GM18526 (cell line): ENCODE results near the gene SLC30A3.

ENCODE experiments used
- POLR2A ChIP-seq: IDR thresholded peaks from 3 replicates; pipeline ENCODE4 v1.6.1; 2011; ENCODE audit not compliant: insufficient read length; ENCODE audit errors: extremely low read depth

The SLC30A3 gene

DNA sequence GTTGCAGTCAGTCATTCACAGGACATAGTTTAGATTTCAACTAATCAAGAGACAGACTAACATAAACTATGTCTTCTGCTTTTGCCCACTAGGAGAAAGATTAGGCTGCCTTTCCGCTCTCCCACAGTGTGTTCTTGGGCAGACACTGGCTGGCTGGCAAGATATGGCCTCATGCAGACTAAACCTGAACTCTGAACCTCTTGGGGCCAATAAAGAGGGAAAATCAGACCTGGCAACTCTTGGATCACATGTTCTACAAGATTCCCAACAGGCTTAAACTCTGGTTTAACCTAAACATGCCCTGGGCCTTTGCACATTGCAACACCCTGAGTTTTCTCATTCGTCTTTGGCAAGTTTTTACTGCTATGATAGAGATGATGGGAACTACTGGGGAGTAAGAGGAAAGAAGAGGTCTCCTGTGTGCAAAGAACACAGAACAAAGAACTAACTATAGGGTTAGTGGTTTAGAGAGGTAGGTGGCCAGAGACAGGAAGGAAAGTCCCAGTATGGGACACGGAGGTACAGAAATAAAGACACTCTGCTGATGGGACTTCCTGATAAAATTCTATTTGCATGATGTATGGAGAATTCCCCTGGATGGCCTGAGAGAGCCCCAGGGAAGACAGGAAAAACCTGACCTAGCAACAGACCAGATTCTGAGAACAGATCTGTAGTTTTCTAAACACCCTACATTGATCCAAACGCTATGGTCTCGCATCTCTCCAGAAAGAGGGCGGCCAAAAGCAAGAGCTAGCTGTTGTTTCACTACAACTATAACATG lies 53.0 kb downstream of the SLC30A3 start:
- TF ChIP-seq POLR2A, result no peak

DNA sequence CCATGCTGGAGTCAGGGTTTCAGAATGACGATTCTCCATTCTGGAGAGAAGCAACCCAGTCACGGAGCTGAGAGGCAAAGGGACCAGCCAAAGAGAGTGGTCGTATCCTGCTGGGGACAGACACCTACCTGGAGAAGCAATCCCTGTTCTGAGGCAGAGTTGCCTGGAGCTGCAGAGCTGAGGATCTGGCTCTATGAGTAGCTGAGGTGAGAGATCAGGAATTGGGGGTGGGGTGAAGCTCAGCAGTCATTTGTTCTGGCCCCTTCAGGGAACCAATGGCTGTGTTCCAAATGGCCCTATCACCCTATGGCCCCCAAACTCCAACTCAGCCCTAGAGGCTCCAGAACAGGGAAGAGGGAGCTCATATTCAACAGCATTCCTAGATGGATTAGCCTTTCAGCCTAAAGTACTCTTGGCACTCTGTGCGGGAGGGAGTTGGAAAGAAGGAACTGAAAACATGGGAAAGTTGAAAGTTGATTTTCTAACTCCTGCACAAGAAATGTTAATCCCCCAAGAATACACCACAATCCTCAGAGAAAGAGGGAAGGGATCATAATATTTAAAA lies 54.3 kb downstream of the SLC30A3 start:
- TF ChIP-seq POLR2A, result no peak

DNA sequence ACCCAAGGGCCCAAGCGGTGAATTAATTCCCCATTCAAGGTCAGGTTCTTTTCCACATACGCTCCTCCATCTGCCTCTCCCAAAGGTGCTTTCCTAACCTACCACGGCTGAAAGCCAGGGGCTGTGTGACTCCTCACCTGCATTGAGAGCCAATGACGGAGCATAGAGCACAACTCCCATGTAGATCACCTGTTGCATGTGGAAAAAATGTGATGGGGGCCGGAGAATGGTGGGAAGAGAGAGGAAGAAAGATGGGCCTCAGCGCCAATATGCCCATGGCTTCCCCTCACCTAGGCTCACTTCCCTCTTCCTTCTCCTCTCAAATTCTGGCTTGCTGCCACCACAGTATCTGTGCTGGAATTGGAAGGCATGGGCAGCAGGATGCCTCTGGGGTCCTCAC lies 56.5 kb downstream of the SLC30A3 start:
- TF ChIP-seq POLR2A, result no peak

DNA sequence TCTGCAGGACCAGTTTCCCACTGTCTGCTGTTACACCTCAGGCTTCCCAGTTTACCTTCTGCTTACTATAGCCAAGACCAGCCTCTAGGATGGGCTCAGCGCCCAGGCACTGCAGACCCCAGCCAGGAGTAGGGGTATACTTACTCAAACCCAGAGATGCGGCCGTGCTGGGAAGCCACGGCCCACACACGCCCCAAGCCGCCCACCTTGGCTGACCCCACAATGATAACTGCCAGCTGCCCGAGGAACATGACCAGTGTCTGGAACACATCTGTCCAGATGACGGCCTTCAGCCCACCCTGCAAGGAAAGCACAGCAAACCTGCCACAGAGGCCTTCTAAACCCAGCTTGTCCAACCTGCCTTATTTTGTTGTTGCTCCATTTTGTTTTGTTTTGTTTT lies 57.6 kb downstream of the SLC30A3 start:
- TF ChIP-seq POLR2A, result no peak

DNA sequence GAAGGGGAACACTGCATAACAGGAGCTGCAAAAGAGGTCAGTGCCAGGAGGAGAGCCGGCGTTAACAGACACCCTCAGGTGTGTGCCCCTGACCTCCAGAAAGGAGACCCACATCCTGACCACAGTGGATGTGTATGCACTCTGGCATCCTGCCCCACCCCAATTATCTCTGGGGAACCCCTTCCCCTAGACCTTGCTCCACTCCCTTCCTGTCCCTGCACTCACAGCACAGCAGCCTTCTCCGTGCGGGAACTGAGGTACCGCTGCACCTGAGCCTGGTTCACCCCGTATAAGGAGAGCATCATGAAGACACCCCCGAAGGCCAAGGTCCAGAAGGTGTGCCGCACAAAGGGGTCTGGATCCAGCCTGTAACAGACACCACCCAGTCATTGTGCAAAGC lies 58.3 kb downstream of the SLC30A3 start:
- no peak for TF ChIP-seq POLR2A

DNA sequence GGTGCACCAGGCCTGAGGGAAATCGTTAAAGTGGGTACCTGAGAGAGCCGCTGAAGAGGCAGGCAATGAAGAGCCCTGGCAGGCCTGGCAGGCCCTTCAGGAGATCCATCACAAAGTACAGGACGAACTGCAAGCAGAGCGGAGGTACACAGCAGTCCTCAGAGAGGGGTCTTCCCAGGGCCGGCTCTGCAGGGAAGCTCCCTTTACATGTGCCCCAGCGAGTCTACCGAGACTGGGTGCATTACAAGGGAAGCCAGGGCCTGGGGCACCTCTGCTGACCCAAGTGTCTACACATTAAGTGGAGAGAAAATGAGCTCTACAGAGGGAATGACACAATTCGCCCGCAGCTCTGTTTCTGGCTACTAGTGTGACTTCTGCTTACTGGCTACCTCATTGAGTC lies 59.1 kb downstream of the SLC30A3 start:
- TF ChIP-seq POLR2A, result no peak
